Measurements from ENCODE around the gene ARSI.
A peak's percentile ranks its signal among the peaks of the same experiment; 100 is the strongest.
"Not testable (repeated sequence)": the region's sequence is repeated elsewhere in the genome, so short reads cannot be mapped to it uniquely, and the experiment has no call there.

ARSI gene

DNA sequence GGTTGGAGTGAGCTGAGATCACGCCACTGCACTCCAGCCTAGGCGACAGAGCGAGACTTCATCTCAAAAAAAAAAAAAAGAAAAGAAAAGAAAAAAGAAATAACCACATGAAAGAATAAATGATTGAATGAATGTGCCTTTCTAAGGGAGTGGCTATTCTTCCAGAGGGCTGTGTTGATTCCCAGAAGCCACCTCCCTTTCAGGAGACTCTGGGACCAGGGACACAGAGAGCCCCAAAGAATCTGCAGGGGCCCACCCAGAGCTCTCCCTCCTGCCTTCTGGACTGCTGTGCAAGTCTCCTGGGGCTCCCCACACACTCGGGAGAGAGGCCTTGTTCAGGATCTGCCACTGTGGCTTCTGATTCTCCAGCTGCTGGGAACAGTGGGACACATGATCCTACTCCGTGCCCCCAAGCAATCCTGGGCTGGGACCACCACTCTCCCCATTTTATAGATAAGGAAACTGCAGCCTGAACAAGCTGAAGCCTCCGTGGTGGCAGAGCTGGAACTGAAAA, 36.8 kb downstream of the ARSI start:
- no peak for DNase-seq (ENCODE audit: low read depth)

GRCh38 chr5:150264667-150265603, 37.8 kb downstream of the ARSI start:
- no peak for DNase-seq (ENCODE audit: low read depth)

DNA sequence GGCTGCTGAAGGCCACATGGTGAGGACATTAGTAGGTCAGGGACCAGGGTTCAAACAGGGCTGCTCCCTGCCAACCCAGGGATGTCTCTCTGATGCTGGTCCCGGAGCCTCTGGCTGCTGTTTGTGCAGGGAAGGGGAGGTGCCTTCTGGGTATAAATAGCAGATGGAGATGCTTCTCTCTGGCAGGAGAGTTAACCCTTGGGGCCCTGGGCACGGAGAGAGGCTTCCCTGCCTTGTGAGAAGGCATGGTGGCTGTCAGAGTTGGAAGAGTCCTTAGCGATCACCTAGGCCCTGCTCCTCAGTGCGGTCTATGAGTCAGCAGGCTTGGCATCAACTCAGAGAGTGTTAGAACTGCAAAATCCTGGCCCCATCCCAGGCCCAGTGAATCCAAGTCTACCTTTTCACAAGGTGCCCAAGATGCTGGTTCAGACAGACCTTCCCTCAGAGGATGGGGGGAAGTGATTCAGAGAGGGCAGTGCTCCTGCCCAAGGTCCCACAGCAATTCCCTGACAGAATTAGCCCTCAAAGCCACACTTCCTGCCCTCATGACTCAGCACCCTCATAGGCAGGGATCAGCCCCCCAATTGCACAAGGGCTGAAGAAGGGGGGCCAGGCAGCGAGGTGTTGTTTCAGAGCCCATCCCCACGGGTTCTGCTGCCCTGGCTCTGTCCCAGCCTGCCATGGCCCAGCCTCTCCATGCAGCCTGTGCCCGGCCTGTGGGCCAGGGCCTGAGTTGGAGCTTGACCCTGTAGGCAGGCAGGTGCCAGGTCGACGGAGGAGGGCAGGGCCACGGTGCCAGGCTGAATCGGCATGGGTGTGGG, 38.7 kb downstream of the ARSI start:
- DNase-seq (ENCODE audit: low read depth), result peak; percentile 94

- no peak for DNase-seq (ENCODE audit: low read depth)
These were observed 39.3 kb downstream of the ARSI start for GRCh38 chr5:150263375-150263775.

DNA sequence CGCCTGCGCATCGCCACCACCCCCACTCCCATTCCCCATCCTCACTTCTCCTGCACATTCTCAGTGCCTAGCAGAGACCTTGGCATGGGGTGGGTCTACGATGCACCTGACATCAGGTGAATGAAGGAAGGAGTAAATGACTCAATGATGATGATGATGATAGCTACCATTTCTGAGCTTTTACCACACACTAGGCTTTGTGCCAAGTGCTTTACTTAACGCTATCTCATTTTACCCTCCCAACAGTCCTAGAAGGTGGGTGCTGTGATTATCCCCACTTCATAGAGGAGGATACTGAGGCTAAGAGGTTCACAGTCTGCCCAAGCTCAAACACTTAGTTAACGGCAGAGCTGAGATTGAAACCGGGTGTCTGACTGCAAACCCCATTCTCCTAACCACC, 40.2 kb downstream of the ARSI start:
- no peak for DNase-seq (ENCODE audit: low read depth)

DNA sequence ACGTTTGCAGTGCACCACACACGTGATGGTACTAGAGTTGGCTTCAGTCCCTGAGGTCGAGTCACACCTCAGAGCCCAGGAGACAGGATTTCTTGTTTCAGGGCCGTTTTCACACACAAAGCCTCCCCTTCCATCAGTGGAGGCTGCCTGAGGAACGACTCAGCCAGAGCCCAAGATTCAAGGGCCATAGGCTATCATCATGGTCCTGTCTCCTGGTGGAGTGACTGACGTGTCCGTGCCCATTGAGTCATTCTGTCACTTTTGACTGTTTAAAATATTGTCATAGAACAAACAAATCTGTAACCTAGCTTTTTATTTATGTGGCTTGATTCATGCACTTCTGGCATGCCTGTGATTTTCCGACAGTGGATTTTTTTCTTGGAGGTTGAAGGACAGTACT, 41.5 kb downstream of the ARSI start:
- DNase-seq (ENCODE audit: low read depth), result peak; percentile 25

- DNase-seq (ENCODE audit: low read depth), result no peak
These were observed 44.6 kb downstream of the ARSI start for GRCh38 chr5:150258130-150258529.

GRCh38 chr5:150257424-150257823, 45.3 kb downstream of the ARSI start:
- DNase-seq (ENCODE audit: low read depth), result no peak

GRCh38 chr5:150256410-150257064, 46.2 kb downstream of the ARSI start:
- DNase-seq (ENCODE audit: low read depth), result no peak

DNA sequence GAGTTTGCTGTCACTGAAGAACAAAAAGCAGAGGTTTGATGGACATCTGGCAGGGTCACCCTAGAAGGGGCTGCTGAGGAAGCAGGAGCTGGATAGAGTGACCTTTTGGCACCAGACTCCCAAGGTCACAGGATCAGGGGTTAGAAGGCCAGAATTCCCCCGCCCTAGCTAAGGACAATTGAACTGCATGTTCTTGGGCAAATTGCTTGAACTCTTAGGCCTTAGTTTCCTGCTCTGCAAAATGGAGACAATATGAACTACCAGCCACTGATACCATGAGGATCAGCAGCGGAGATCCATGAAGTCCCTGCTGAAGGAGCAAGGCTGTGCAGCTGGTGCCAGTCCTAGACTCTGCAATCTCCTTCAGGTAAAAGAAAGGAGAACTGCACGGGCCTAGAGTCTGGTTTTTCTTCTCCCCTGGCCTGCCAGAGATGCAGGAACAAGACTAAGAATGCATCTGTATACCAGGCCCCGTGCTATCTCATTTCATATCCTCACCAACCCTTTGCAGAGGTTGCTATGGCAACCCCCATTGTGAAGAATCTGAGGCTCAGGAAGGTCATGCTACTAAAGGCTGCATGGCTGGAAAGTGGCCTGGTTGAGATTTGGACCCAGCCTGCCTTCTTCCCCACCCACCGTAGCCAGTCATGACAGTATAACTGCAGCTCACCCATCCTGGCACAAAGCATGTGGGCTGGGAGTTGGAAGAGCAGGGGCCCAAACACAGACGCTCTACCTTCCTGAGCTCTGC, 46.9 kb downstream of the ARSI start:
- no peak for DNase-seq (ENCODE audit: low read depth)

DNA sequence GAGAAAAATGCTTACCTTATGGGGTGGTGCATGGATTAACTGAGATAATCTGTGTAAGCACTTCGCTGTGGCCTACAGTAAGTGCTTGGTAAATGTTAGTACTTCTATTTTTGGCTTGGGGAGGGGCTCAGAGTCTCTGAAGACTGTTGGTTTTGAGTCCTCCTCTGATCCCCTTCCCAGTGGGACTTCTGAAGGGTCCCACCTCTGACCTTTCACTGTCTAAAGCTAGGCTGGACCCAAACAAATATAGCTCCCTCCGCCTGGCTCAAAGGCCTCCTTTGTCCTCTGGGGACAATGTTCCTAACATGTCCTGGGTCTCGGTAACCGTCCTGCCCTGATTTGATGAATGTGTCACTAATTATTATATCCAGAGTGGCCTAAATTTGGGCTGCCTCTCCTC, 47.9 kb downstream of the ARSI start:
- DNase-seq (ENCODE audit: low read depth), result no peak

- no peak for DNase-seq (ENCODE audit: low read depth)
These were observed 48.3 kb downstream of the ARSI start for GRCh38 chr5:150254363-150254762.

DNA sequence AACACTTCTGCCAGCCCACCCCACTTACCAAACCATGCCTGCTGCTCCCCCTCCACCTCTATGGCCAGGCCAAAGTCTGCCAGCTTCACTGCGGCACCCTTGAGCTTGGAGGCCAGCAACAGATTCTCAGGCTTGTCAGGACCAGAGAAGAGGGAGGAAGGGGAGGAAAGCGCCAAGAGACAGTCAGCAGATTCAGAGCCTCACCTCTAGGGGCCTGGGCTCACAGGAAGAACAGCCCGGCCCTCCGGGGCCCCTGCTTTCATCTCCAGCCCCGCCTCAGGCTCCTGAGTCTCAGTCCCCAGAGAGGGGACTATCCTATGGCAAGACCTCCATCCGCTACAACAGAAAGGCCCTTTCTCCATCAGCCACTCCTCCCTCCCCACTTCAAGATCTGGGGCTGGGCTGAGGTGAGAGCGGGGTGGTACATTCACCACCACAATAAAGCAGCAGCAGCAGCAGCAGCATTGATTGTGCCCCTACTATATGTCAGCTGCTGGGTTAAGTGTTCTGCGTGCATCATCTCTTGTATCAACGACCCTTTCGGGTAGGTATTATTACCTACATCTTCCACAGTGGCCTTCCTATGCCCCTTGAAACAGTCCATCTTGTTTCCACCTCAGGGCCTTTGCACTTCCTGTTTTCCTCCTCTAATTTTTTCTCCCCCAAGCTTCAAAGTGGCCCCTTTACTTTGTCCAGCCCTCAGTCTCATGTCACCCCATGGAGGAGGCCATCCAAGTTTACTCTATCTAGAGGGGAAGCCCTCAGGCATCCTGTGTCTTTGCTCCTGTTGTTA, 49.1 kb downstream of the ARSI start:
- no peak for DNase-seq (ENCODE audit: low read depth)

- DNase-seq (ENCODE audit: low read depth), result no peak
These were observed 50.2 kb downstream of the ARSI start for GRCh38 chr5:150252489-150252888.

DNA sequence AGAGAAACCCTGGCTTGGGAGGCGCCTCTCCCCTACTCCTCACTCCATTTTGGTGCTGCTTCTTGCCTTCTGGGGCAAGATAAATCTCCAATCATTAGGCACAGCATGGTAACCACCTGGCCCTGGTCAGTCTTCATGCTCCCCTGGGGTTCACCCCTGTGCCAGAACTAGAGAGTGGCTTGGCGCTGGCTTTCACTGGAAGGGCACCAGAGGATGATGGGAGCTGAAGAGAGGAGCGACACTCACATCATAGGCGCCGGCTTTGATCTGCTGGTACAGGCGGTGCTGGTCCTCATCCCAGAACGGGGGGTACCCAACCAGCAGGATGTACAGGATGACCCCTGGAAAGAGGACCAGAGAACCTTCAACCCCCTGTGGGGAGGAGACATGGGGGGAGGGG, 51.2 kb downstream of the ARSI start:
- DNase-seq (ENCODE audit: low read depth), result no peak

- no peak for DNase-seq (ENCODE audit: low read depth)
These were observed 53.0 kb downstream of the ARSI start for GRCh38 chr5:150249744-150250143.

- DNase-seq (ENCODE audit: low read depth), result no peak
These were observed 53.8 kb downstream of the ARSI start for GRCh38 chr5:150248946-150249345.

DNA sequence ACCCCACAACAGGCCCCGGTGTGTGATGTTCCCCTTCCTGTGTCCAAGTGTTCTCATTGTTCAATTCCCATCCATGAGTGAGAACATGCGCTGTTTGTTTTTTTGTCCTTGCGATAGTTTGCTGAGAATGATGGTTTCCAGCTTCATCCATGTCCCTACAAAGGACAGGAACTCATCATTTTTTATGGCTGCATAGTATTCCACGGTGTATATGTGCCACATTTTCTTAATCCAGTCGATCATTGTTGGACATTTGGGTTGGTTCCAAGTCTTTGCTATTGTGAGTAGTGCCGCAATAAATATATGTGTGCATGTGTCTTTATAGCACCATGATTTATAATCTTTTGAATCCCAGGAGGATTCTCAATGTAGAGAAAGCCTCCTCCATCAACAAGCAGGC, 54.2 kb downstream of the ARSI start:
- not testable (repeated sequence) for DNase-seq (ENCODE audit: low read depth)

DNA sequence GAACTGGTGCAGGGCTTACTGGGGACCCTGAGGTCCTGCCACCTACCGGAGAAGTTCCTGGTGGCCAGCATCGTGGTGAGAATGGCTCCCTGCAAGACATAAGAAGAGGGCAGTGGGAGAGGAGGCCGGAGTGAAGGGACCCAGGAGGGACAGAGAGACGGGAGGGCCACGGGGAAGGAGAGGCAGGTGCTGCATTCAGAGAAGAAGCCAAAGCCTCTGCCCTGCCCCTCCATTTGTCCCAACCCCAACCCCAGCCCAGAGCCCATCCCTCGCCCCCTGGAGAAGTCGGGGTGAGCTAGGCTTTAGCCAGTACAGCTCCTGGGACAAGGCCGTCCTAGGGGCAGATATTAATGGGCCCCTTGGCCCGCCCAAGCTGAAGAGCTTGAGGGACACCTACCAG, 55.0 kb downstream of the ARSI start:
- DNase-seq (ENCODE audit: low read depth), result no peak

DNA sequence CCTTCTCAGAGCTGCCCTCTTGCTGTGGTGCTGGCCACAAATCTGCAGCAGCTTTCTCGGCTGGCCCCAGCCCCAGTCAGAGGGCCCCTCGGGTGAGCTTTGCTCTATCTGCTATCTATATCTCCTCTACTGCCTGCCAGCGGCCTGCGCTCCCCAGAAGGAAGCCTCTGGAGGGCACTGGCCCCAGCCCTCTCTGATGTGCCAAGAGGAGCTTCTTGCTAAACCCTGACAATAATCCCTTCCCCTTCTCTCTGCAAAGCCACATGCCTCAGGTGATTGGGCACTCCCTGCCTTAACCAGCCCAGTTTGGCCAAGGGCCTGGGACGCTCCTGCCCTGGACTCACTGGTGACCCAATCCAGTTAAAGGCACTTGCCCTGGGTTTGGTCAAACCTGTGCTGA, 55.9 kb downstream of the ARSI start:
- no peak for DNase-seq (ENCODE audit: low read depth)

GRCh38 chr5:150246429-150246828, 56.3 kb downstream of the ARSI start:
- DNase-seq (ENCODE audit: low read depth), result no peak
